Lung (tissue), 12 donors: ENCODE measurements around the gene SMC3. TPM values are rescaled to one million over a fixed set of nuclear protein-coding genes. Genes with fewer than 3 reads are reported as not detected.

Source experiments
- ATAC-seq: fragments of 200-7000 bp; cut with Tn5 transposase; one replicate; pipeline ENCODE4 v1.9.1; 2020; ENCODE audit warnings: moderate number of reproducible peaks; ENCODE audit not compliant: insufficient read depth, low FRiP score
- DNase-seq, 3 donors: peaks; one replicate each; pipeline ENCODE4 v3.0.0-alpha.2; 2013 to 2017
- H3K27ac ChIP-seq, 2 donors: one replicate each; pipeline ENCODE4 v1.5.1; 2013; ENCODE audit warnings: mild to moderate bottlenecking in 2 of 2, moderate library complexity in 2 of 2, control low read depth in 1 of 2, inconsistent platforms in 1 of 2, low read depth in 1 of 2, low read length in 1 of 2
- H3K27me3 ChIP-seq, 3 donors: one replicate each; pipeline ENCODE4 v1.5.1; 2013; ENCODE audit warnings: low read length in 2 of 3; ENCODE audit not compliant: control insufficient read depth in 3 of 3, insufficient read depth in 3 of 3
- H3K36me3 ChIP-seq, 4 donors: one replicate each; pipeline ENCODE4 v1.5.1; 2013; ENCODE audit warnings: low read length in 4 of 4, mild to moderate bottlenecking in 1 of 4, moderate library complexity in 1 of 4; ENCODE audit not compliant: control insufficient read depth in 4 of 4, insufficient read depth in 4 of 4
- H3K4me1 ChIP-seq, 5 donors: one replicate each; pipeline ENCODE4 v1.5.1; 2013; ENCODE audit warnings: low read length in 5 of 5, mild to moderate bottlenecking in 2 of 5, moderate library complexity in 1 of 5; ENCODE audit not compliant: control insufficient read depth in 5 of 5, insufficient read depth in 5 of 5
- H3K4me3 ChIP-seq: one replicate; pipeline ENCODE4 v1.5.1; 2013; ENCODE audit warnings: mild to moderate bottlenecking, control low read depth, moderate library complexity
- H3K9ac ChIP-seq, 2 donors: one replicate each; pipeline ENCODE4 v1.5.1; 2013; ENCODE audit warnings: low read length in 2 of 2, control low read depth in 1 of 2; ENCODE audit not compliant: insufficient read depth in 1 of 2
- H3K9me3 ChIP-seq, 4 donors: one replicate each; pipeline ENCODE4 v1.5.1; 2013; ENCODE audit warnings: low read length in 3 of 4, mild to moderate bottlenecking in 1 of 4, moderate library complexity in 1 of 4; ENCODE audit not compliant: control insufficient read depth in 4 of 4, insufficient read depth in 3 of 4
- CTCF ChIP-seq: IDR thresholded peaks from 2 replicates; pipeline ENCODE4 v1.5.1; 2012; ENCODE audit warnings: mild to moderate bottlenecking; ENCODE audit errors: control extremely low read depth, extremely low read depth
- WGBS, 2 donors: extraction: QIAGEN DNeasy Blood & Tissue Kit; methylation state at CpG; one replicate each; pipeline ENCODE4 v1.1.7; 2013; 5-methylcytosine and 5-hydroxymethylcytosine counted together
- polyA plus RNA-seq, 2 donors: library from polyadenylated mRNA; stranded (reverse); fragments of 200-250 nt; gene quantifications; one replicate each; pipeline ENCODE4 v1.2.1, GENCODE V29; 2013
- total RNA-seq, 2 donors: library from RNA; depleted of rRNA in 1 of 2; stranded (reverse); fragments of >200 nt in 1 of 2; gene quantifications; one replicate each; pipeline ENCODE4 v1.2.1, GENCODE V29; 2014 to 2021
- donor health status: control.
- donor health status: control.
- donor health status: Bipolar disorder and iron deficiency.
- donor health status: healthy.
- donor health status: DM: yes; HTN: yes; CAD: no.

The SMC3 gene
- total and polyA plus RNA-seq, 4 donors: 11.9 to 41.3 (median 20.2) TPM

DNA sequence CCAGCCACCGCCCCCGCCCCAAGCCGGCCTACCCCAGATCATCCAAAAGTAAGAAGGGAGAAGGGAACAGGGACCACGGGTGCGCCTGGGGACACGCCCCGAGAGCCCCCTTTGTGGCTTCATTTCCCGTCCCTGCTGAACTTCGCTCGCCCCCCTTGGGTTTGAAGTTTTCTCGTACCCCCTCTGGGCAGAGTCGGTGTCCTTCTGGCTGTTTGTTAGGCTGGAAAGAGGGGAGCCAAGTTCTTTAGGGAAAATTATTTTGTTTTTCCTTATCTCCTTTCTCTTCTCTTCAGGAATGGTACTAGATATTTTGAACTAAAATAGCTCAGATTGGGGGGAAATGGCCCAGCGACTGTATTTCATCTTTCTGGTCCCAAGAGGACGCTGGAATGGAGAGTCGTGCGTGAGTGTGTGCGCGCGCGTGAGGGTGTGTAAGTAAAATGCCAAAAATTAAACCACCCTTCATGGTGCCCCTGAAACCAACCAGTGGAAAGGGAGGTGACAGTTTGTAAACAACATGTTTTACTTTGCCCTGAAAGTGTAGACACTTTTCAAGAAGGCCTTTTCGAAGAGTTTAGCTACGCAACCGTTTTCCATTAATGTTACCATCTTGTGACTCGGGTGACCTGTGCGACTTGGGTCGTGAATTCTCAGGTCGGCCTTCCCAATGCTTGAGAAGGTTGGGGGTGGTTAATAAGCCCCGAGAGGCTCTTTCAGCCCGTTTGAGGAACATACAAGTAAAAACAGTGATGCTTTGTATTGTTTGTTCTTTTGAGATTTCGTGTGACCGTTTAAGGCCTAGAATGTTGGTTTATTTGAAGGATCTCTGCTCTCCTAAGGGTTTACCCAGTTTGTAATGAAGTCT is 77.3 kb downstream of the SMC3 start:
- peak in 1 of 3 donors; percentile 23 for DNase-seq
- WGBS, 2 donors: 22 to 30% methylated on average over 29 to 31 of the region's 31 CpGs
- Histone ChIP-seq H3K27ac (peak overlapping the region in 1 of 2 donors; percentile 94), H3K4me3 (no peak overlapping the region), H3K4me1 (peaks cover 0 to 14% (median 9%) of the 10 kb centered on the region in 5 donors), H3K27me3 (peaks cover 4 to 77% (median 65%) of the 10 kb centered on the region in 3 donors), H3K9me3 (peaks cover 0 to 2% (median 0%) of the 10 kb centered on the region in 4 donors), H3K36me3 (no peaks in the 10 kb centered on the region), H3K9ac (no peak overlapping the region)
- no peak for ATAC-seq
- TF ChIP-seq CTCF: no peak

- no peak overlapping the region for H3K9ac ChIP-seq
- peaks cover 0 to 3% (median 0%) of the 10 kb centered on the region in 4 donors for H3K9me3 ChIP-seq
- H3K36me3 ChIP-seq: no peaks in the 10 kb centered on the region
- peaks cover 4 to 80% (median 59%) of the 10 kb centered on the region in 3 donors for H3K27me3 ChIP-seq
- DNase-seq (no peak), ATAC-seq (no peak)
- no peak for TF ChIP-seq CTCF
- H3K4me1 ChIP-seq: peaks cover 0 to 16% (median 10%) of the 10 kb centered on the region in 5 donors
- 73 to 75% methylated on average over 13 of the region's 13 CpGs for WGBS, 2 donors
- peak overlapping the region in 1 of 2 donors; percentile 94 for H3K27ac ChIP-seq
- H3K4me3 ChIP-seq: no peak overlapping the region
Observed at GRCh38 chr10:110646417-110647135, 79.1 kb downstream of the SMC3 start.

- H3K27me3 ChIP-seq: peaks cover 4 to 75% (median 54%) of the 10 kb centered on the region in 3 donors
- DNase-seq (no peak), ATAC-seq (no peak)
- no peaks in the 10 kb centered on the region for H3K36me3 ChIP-seq
- peaks cover 0 to 3% (median 0%) of the 10 kb centered on the region in 4 donors for H3K9me3 ChIP-seq
- H3K4me1 ChIP-seq: peaks cover 0 to 18% (median 10%) of the 10 kb centered on the region in 5 donors
- no peak overlapping the region for H3K27ac ChIP-seq
- WGBS, 2 donors: 51 to 71% methylated on average over 3 of the region's 3 CpGs
- H3K4me3 ChIP-seq: no peak overlapping the region
- no peak overlapping the region for H3K9ac ChIP-seq
- TF ChIP-seq CTCF: no peak
Observed at GRCh38 chr10:110647136-110647430, 79.6 kb downstream of the SMC3 start.
